B cell (primary cell): ENCODE data around the gene SLCO3A1. TPM values are rescaled to one million over a fixed set of nuclear protein-coding genes. Genes with fewer than 3 reads are reported as not detected.

ENCODE experiments used
- ATAC-seq: fragments of 200-7000 bp; cut with Tn5 transposase; one replicate; pipeline ENCODE4 v1.10.0; 2021; ENCODE audit warnings: low read depth, mild to moderate bottlenecking, moderate number of reproducible peaks, moderate library complexity
- CTCF ChIA-PET: fragments of 350-600 bp; sonication (Branson Sonifier 250); formaldehyde crosslinking; loops from one replicate; lab custom pipeline; 2021; ENCODE audit warnings: antibody characterized with exemption, inconsistent platforms; lab: Charles Lee
- POLR2A ChIA-PET: fragments of 350-600 bp; sonication (Branson Sonifier 250); formaldehyde crosslinking; loops from one replicate; lab custom pipeline; 2021; ENCODE audit warnings: antibody characterized with exemption; lab: Charles Lee
- DNase-seq: peaks from one replicate; pipeline ENCODE4 v3.0.0; 2013
- H2AFZ ChIP-seq: 2 replicates; pipeline ENCODE4 v1.6.1; 2012; ENCODE audit warnings: mild to moderate bottlenecking, low read depth, low read length; ENCODE audit not compliant: insufficient read depth, poor library complexity, severe bottlenecking
- H3K27ac ChIP-seq, 2 donors: 1 replicate in 1 of 2; 2 replicates in 1 of 2; pipeline ENCODE4 v1.5.1; 2012 to 2013; ENCODE audit warnings: low read length in 2 of 2, mild to moderate bottlenecking in 2 of 2, moderate library complexity in 1 of 2
- H3K27me3 ChIP-seq, 4 experiments: fragments of 200-600 bp in 1 of 4; sonication (generic) in 1 of 4; replicated peaks in 1 of 4; 1 replicate in 2 of 4; 2 replicates in 2 of 4; pipeline versions ENCODE4 v1.6.1 to v1.7.0; 2013 to 2016; ENCODE audit warnings: low read length in 3 of 4, mild to moderate bottlenecking in 2 of 4, mixed read lengths in 1 of 4, moderate library complexity in 1 of 4; ENCODE audit not compliant: insufficient read depth in 4 of 4, control insufficient read depth in 3 of 4; ENCODE audit errors: control extremely low read depth in 1 of 4
- H3K36me3 ChIP-seq, 2 experiments: replicated peaks in 1 of 2; 1 replicate in 1 of 2; 2 replicates in 1 of 2; pipeline versions ENCODE4 v1.6.1 to v1.7.1; 2013; ENCODE audit warnings: low read length in 1 of 2; ENCODE audit not compliant: insufficient read depth in 2 of 2, control insufficient read depth in 1 of 2; ENCODE audit errors: control extremely low read depth in 1 of 2, extremely low read depth in 1 of 2
- H3K4me1 ChIP-seq, 2 donors: fragments of 200-600 bp in 1 of 2; sonication (generic) in 1 of 2; 1 replicate in 1 of 2; 2 replicates in 1 of 2; pipeline versions ENCODE4 v1.5.1 to v1.6.1; 2013 to 2017; ENCODE audit warnings: low read length in 2 of 2; ENCODE audit not compliant: control insufficient read depth in 2 of 2, insufficient read depth in 2 of 2
- H3K4me2 ChIP-seq: replicated peaks from 2 replicates; pipeline ENCODE3; 2012; ENCODE audit warnings: mild to moderate bottlenecking, low read depth, low read length; ENCODE audit not compliant: poor library complexity, severe bottlenecking
- H3K4me3 ChIP-seq, 5 experiments: fragments of 200-600 bp in 1 of 5; sonication (generic) in 1 of 5; 1 replicate in 3 of 5; 2 replicates in 2 of 5; pipeline versions ENCODE4 v1.5.1 to v1.7.0; 2011 to 2016; ENCODE audit warnings: low read length in 4 of 5, mild to moderate bottlenecking in 4 of 5, low read depth in 2 of 5, control low read depth in 1 of 5, moderate library complexity in 1 of 5; ENCODE audit not compliant: insufficient read depth in 1 of 5; ENCODE audit errors: control extremely low read depth in 1 of 5, extremely low read depth in 1 of 5
- H3K79me2 ChIP-seq: fragments of 200-600 bp; sonication (generic); one replicate; pipeline ENCODE4 v1.6.0; 2016; ENCODE audit warnings: low read length; ENCODE audit not compliant: control insufficient read depth, insufficient read depth
- H3K9ac ChIP-seq: fragments of 200-600 bp; sonication (generic); 2 replicates; pipeline ENCODE4 v1.6.1; 2017; ENCODE audit warnings: mild to moderate bottlenecking, low read length, moderate library complexity
- H3K9me3 ChIP-seq, 3 donors: one replicate each; pipeline versions ENCODE4 v1.6.1 to v1.7.1; 2013; ENCODE audit warnings: low read length in 2 of 3; ENCODE audit not compliant: control insufficient read depth in 2 of 3, insufficient read depth in 1 of 3; ENCODE audit errors: control extremely low read depth in 1 of 3
- H4K20me1 ChIP-seq: 2 replicates; pipeline ENCODE4 v1.6.0; 2012; ENCODE audit warnings: mild to moderate bottlenecking, low read length; ENCODE audit not compliant: insufficient read depth, control insufficient read depth, poor library complexity, severe bottlenecking
- H3K27ac Mint-ChIP-seq: one replicate; pipeline ENCODE4 v1.8.0; 2021; ENCODE audit warnings: mixed read lengths
- H3K27me3 Mint-ChIP-seq: one replicate; pipeline ENCODE4 v1.8.0; 2021; ENCODE audit warnings: mixed read lengths
- H3K4me1 Mint-ChIP-seq: one replicate; pipeline ENCODE4 v1.8.0; 2021; ENCODE audit warnings: mixed read lengths
- H3K4me3 Mint-ChIP-seq: one replicate; pipeline ENCODE4 v1.8.0; 2021; ENCODE audit warnings: mixed read lengths
- H3K9me3 Mint-ChIP-seq: one replicate; pipeline ENCODE4 v1.8.0; 2022; ENCODE audit warnings: mixed read lengths; ENCODE audit not compliant: insufficient read depth
- CTCF ChIP-seq: fragments of 200-600 bp; IDR thresholded peaks from one replicate; pipeline ENCODE4 v1.8.0; 2022; ENCODE audit warnings: antibody characterized with exemption, mild to moderate bottlenecking
- EZH2 ChIP-seq: IDR thresholded peaks from 2 replicates; pipeline ENCODE4 v1.6.1; 2012; ENCODE audit warnings: borderline replicate concordance, low read depth, mild to moderate bottlenecking, moderate library complexity, low read length; ENCODE audit not compliant: insufficient read depth, poor library complexity, severe bottlenecking
- WGBS: methylation state at CpG from one replicate; pipeline ENCODE4 v1.1.5; 2013; ENCODE audit warnings: missing lambda C conversion rate; ENCODE audit not compliant: insufficient coverage; 5-methylcytosine and 5-hydroxymethylcytosine counted together
- intact Hi-C: fragments of 100-400 bp; cut with micrococcal nuclease; formaldehyde crosslinking; loops from one replicate; pipeline ENCODE4 v1.10.0; 2022
- polyA plus RNA-seq: library from polyadenylated mRNA; depleted of rRNA; stranded (reverse); fragments of >200 nt; gene quantifications from 2 replicates; pipeline ENCODE4 v1.2.3, GENCODE V29; 2012
- total RNA-seq, 2 donors: library from RNA; stranded (reverse); fragments of 120-200 nt in 1 of 2; gene quantifications; 1 replicate in 1 of 2; 2 replicates in 1 of 2; pipeline versions ENCODE4 v1.2.3 to v1.2.4, GENCODE V29; 2013 to 2022

Gene SLCO3A1
- total and polyA plus RNA-seq, 2 donors (not counting 1 experiment from before 2014, with no cell fraction given), result 0.99 to 2.3 TPM

- Histone ChIP-seq H3K4me1 (no peaks in the 10 kb centered on the region), H3K79me2 (no peaks in the 10 kb centered on the region), H3K4me2 (no peak overlapping the region), H3K27me3 (no peaks in the 10 kb centered on the region), H3K9ac (no peak overlapping the region), H3K27ac (no peak overlapping the region), H3K9me3 (peaks cover 0 to 3% (median 0%) of the 10 kb centered on the region in 3 donors), H2AFZ (no peak overlapping the region), H4K20me1 (no peaks in the 10 kb centered on the region), H3K36me3 (no peaks in the 10 kb centered on the region), H3K4me3 (no peak overlapping the region)
- DNase-seq (no peak), ATAC-seq (no peak)
- WGBS, result 74% methylated on average over 5 of the region's 8 CpGs
- ChIA-PET CTCF (no interaction called here), POLR2A (no interaction called here)
- H3K27ac Mint-ChIP-seq, result no peak overlapping the region
- intact Hi-C loops, result no loop called here
- peaks cover 5% of the 10 kb centered on the region for H3K27me3 Mint-ChIP-seq
- H3K4me1 Mint-ChIP-seq, result peaks cover 5% of the 10 kb centered on the region
- TF ChIP-seq EZH2 (no peak), CTCF (no peak)
- no peaks in the 10 kb centered on the region for H3K9me3 Mint-ChIP-seq
- no peak overlapping the region for H3K4me3 Mint-ChIP-seq
These were observed 87.2 kb downstream of the SLCO3A1 start for GRCh38 chr15:91940496-91941381.
